Hindlimb muscle (tissue), 1 donor: ENCODE measurements around the gene GALNS. TPM values are rescaled to one million over a fixed set of nuclear protein-coding genes. Genes with fewer than 3 reads are reported as not detected.

Source experiments
- DNase-seq: peaks from one replicate; pipeline ENCODE4 v3.0.0-alpha.2; 2013
- polyA plus RNA-seq: library from polyadenylated mRNA; unstranded; fragments of 120-200 nt; gene quantifications from one replicate; pipeline ENCODE4 v1.2.1, GENCODE V29; 2013; ENCODE audit not compliant: insufficient read length

Gene GALNS
- polyA plus RNA-seq, 1 donor = 20.1 TPM

GRCh38 chr16:88815901-88816589 lies 40.7 kb downstream of the GALNS start:
- DNase-seq = no peak

- no peak for DNase-seq
Observed at GRCh38 chr16:88815227-88815626, 41.5 kb downstream of the GALNS start.

- DNase-seq = no peak
Observed at GRCh38 chr16:88814144-88814502, 42.6 kb downstream of the GALNS start.

- no peak for DNase-seq
Observed at GRCh38 chr16:88813269-88814143, 43.2 kb downstream of the GALNS start.

GRCh38 chr16:88812513-88813268 lies 44.1 kb downstream of the GALNS start:
- DNase-seq = no peak

GRCh38 chr16:88811769-88812512 lies 44.8 kb downstream of the GALNS start, which contains the start of gene APRT:
Gene APRT, minus strand, starts transcription at chr16:88811928. Its CDS starts 29 bp downstream, at chr16:88811899.
- peak; percentile 94 for DNase-seq

- DNase-seq = peak; percentile 91
Observed at GRCh38 chr16:88810912-88811768, 45.6 kb downstream of the GALNS start.

- no peak for DNase-seq
Observed at GRCh38 chr16:88810166-88810911, 46.4 kb downstream of the GALNS start.

GRCh38 chr16:88809676-88810165 lies 47.0 kb downstream of the GALNS start:
- no peak for DNase-seq

GRCh38 chr16:88809068-88809675 lies 47.6 kb downstream of the GALNS start:
- DNase-seq = no peak

- no peak for DNase-seq
Observed at GRCh38 chr16:88807626-88808453, 48.9 kb downstream of the GALNS start.

GRCh38 chr16:88807142-88807625 lies 49.6 kb downstream of the GALNS start:
- no peak for DNase-seq

GRCh38 chr16:88806491-88807111 lies 50.1 kb downstream of the GALNS start:
- DNase-seq = no peak

GRCh38 chr16:88805887-88806393 lies 50.8 kb downstream of the GALNS start:
- DNase-seq = no peak

- DNase-seq = no peak
Observed at GRCh38 chr16:88805340-88805715, 51.4 kb downstream of the GALNS start.

- DNase-seq = no peak
Observed at GRCh38 chr16:88804552-88805339, 52.0 kb downstream of the GALNS start.

- no peak for DNase-seq
Observed at GRCh38 chr16:88804173-88804551, 52.6 kb downstream of the GALNS start.
